ENCODE measurements around the gene SNW1.

SNW1 gene

DNA sequence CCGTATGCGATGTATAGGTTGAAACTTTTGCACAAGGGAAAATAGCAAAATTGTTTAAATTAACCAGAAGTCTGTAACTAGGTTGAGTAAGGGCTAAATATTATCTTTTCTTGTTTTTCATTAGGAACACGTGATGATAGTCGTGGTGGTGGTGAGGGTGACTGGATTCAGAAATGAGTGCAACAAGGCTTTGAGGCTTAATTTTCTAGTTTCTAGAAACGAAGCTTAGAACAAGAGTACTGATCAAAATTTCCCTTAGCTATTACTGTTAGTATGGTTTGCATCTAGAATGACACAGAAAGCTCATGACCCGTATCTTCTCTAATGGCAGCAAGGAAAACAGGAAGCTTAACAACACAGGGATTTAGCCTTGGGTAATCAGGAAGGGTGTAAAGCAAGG is 46.0 kb downstream of the SNW1 start:
- no peak for TF ChIP-seq CTCF (conservative IDR thresholded peaks at IDR 0.05; ENCODE audit: low read depth, low read length)
- H3K4me3 ChIP-seq (ENCODE audit: low read depth, low read length): no peak overlapping the region
- DNase-seq (ENCODE audit: low read depth): no peak

DNA sequence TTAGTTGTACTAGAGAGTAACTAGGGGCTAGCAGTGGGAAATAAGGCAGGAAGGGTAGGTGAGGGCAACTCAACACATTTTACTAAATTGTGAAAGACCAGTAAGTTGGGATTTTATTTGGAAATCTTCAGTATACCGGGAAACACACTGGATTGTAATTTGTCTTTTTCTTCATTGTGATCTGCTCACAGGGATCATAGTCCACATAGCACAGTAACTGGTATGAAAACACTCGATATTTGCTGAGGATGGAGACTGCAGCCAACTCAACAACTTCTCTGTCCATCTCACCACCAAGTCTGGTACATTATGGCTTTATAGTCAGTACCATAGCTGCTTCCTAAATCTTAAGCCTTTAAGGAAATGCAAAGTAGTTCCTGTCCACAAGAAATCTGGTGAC is 50.6 kb downstream of the SNW1 start:
- TF ChIP-seq CTCF (conservative IDR thresholded peaks at IDR 0.05; ENCODE audit: low read depth, low read length): no peak
- H3K4me3 ChIP-seq (ENCODE audit: low read depth, low read length): no peak overlapping the region

GRCh38 chr14:77709412-77709811 is 51.5 kb downstream of the SNW1 start:
- H3K4me3 ChIP-seq (ENCODE audit: low read depth, low read length): no peak overlapping the region
- DNase-seq (ENCODE audit: low read depth): no peak
- TF ChIP-seq CTCF (conservative IDR thresholded peaks at IDR 0.05; ENCODE audit: low read depth, low read length): no peak

More for the DNA sequence above, 50.6 kb downstream of the SNW1 start:
- no peak for DNase-seq (ENCODE audit: low read depth)

DNA sequence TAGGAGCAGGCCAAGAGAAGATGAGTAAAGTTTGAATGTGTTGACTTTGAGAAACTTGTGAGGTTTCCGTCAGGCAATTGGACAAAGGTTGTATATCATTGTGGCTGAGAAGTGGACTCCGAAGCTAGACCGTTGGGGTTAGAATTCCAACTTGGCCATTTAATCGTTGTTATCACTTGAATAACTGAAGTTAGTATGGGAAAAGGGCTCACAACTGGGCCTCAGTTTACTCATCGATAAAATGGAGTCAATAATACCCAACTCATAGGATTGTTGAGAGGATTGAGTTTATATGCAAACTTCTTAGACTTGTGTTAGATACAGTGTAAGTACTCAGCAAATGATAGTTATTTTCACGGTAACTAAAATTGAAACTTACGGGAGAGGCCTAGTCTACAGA is 52.2 kb downstream of the SNW1 start:
- TF ChIP-seq CTCF (conservative IDR thresholded peaks at IDR 0.05; ENCODE audit: low read depth, low read length): no peak
- no peak for DNase-seq (ENCODE audit: low read depth)
- H3K4me3 ChIP-seq (ENCODE audit: low read depth, low read length): peak overlapping the region; percentile 93

DNA sequence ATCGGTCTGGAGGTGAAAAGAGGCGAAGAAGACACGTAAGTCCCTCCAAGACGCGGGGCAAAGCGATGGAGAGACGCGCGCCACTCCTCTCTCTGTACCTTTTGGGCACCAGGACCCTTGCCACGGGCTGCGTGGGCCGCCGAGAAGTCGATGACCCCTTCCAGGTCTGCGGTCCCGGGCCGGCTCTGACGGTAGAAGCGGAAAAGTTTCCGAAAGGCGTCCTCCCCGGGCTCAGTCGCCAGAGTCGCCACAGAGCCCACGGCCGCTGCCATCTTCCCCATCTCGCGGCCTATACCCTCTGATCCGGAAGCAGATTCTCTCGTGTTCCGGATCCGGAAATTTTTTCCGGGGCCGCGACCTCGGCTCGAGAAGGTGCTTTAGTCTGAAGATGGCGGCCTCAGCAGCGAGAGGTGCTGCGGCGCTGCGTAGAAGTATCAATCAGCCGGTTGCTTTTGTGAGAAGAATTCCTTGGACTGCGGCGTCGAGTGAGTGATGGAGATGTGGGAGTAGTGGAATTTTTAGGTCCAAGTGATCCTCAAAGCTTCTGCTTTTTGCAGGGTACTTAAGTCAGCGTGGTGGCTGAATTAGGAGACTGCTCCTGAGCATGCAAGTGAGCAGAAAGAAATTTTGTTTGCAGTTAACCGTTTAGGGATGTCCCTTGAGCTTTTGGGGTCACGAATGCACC is 53.1 kb downstream of the SNW1 start, which contains the start of the genes ALKBH1 and SLIRP:
Gene ALKBH1, minus strand, starts transcription at position 300 of the 685 bp plus-strand sequence. Its CDS starts 19 bp downstream, at position 281.
Gene SLIRP, plus strand, starts transcription at position 380 of the 685 bp plus-strand sequence. Its CDS starts 9 bp downstream, at position 389.
- no peak for TF ChIP-seq CTCF (conservative IDR thresholded peaks at IDR 0.05; ENCODE audit: low read depth, low read length)
- DNase-seq (ENCODE audit: low read depth): peak; percentile 80
- peak within 1 kb of the TSS; percentile 93 for H3K4me3 ChIP-seq (ENCODE audit: low read depth, low read length)

- TF ChIP-seq CTCF (conservative IDR thresholded peaks at IDR 0.05; ENCODE audit: low read depth, low read length): peak; percentile 68
- DNase-seq (ENCODE audit: low read depth): peak; percentile 70
These were observed 53.6 kb downstream of the SNW1 start for GRCh38 chr14:77707355-77707723.

GRCh38 chr14:77691259-77691658 is 69.7 kb downstream of the SNW1 start:
- peak; percentile 29 for DNase-seq (ENCODE audit: low read depth)
- no peak for TF ChIP-seq CTCF (conservative IDR thresholded peaks at IDR 0.05; ENCODE audit: low read depth, low read length)
- no peak overlapping the region for H3K4me3 ChIP-seq (ENCODE audit: low read depth, low read length)

More at GRCh38 chr14:77707355-77707723, 53.6 kb downstream of the SNW1 start:
- peak overlapping the region; percentile 93 for H3K4me3 ChIP-seq (ENCODE audit: low read depth, low read length)

All from choroid plexus epithelial cell (primary cell).